ENCODE measurements around the gene ATF2. TPM values are rescaled to one million over a fixed set of nuclear protein-coding genes. Genes with fewer than 3 reads are reported as not detected.
A peak's percentile ranks its signal among the peaks of the same experiment; 100 is the strongest.

ATF2 gene
- total and polyA plus RNA-seq, 2 of the 13 experiments (the other 11 are each of a cell fraction or from before 2014, with no cell fraction given) = 91.6 to 95.1 TPM

- Histone ChIP-seq H3K9ac (ENCODE audit: insufficient read depth, low read depth, low read length) (peak overlapping the region; percentile 100), H3K27ac (ENCODE audit: extremely low read length, insufficient read depth, low read length) (peak overlapping the region; percentile 99), H3K4me2 (ENCODE audit: low read depth, low read length) (peak overlapping the region; percentile 74), H3K36me3 (replicated peaks in 1 of 2; ENCODE audit: control insufficient read depth in 1 of 2, insufficient read depth in 2 of 2, low read length in 2 of 2) (no peaks in the 10 kb centered on the region), H3K4me3 (replicated peaks in 1 of 3; ENCODE audit: insufficient read depth in 1 of 3, low read depth in 2 of 3, low read length in 3 of 3) (peak overlapping the region; percentile 84 to 100 (median 92); a peak in 5 of 6 replicates), H3K27me3 (ENCODE audit: control insufficient read depth in 1 of 2, insufficient read depth in 2 of 2, low read length in 2 of 2) (no peaks in the 10 kb centered on the region; a peak in 1 of 5 replicates), H3K9me3 (ENCODE audit: low read length) (no peaks in the 10 kb centered on the region), H3K4me1 (ENCODE audit: insufficient read depth, low read length) (peaks cover 38% of the 10 kb centered on the region), H4K20me1 (ENCODE audit: insufficient read depth, low read length) (peaks cover 20% of the 10 kb centered on the region), H2AFZ (ENCODE audit: low read length) (no peak overlapping the region), H3K79me2 (ENCODE audit: insufficient read depth, low read length) (peaks cover 71% of the 10 kb centered on the region)
- DNase-seq (ENCODE audit: low spot score) (no peak), ATAC-seq (no peak), FAIRE-seq (no peak)
- WGBS (ENCODE audit: low lambda C conversion rate) = 48% methylated on average over 9 of the region's 9 CpGs
- ChIA-PET CTCF (ENCODE audit: low intra/inter-chr PET ratio, low total read pairs) (no interaction called here), POLR2A (interaction anchor here (0.9 to 1.4 kb wide), 4 partner anchors 13 to 101 kb away, joined by 3 to 4 read pairs (median 3); no protein-coding TSS in a partner anchor)
- in situ Hi-C loops (cut with HindIII; ENCODE audit: extremely low pct_ligation_motif_present, low pct_unique_long_range_greater_than_20kb) (no loop called here), intact Hi-C loops (cut with micrococcal nuclease; ENCODE audit: unreplicated experiment) (no loop called here)
- BruUV-seq (replicated peaks) = no TSS peak
- no peak for TF ChIP-seq ADNP (CRISPR knock-in tag; IDR thresholded peaks at IDR 0.05)
- TF ChIP-seq ZEB1 (IDR thresholded peaks at IDR 0.05; ENCODE audit: insufficient replicate concordance, low read depth) = no peak
- no peak for TF ChIP-seq ZNF749 (CRISPR knock-in tag; IDR thresholded peaks at IDR 0.05; ENCODE audit: borderline replicate concordance)
- no peak for TF ChIP-seq PLRG1 (conservative IDR thresholded peaks at IDR 0.05)
- peak; percentile 42; the same call in 1 of the 2 replicates for TF ChIP-seq CEBPG (CRISPR knock-in tag; IDR thresholded peaks at IDR 0.05)
- TF ChIP-seq, protein P1, sequence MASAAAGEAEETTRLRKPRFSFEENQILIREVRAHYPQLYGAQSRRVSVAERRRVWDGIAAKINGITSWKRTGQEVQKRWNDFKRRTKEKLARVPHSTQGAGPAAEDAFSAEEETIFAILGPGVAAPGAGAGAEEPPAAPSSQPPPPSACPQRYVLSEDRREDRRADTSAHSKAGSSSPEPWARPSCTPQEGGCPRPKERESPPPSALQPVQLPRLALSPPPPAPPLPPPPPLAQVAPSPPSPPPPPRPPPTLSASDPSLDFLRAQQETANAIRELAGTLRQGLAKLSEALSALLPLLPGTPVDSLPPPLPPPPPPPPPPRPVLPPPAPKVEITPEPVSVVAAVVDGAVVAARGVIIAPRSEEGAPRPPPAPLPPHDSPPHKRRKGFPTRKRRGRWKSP (CRISPR knock-in tag; IDR thresholded peaks at IDR 0.05) = no peak
- no peak for TF ChIP-seq ZNF737 (CRISPR knock-in tag; IDR thresholded peaks at IDR 0.05; ENCODE audit: borderline replicate concordance)
- no peak for TF ChIP-seq ZNF124 (CRISPR knock-in tag; IDR thresholded peaks at IDR 0.05)
- TF ChIP-seq SAP130 (CRISPR knock-in tag; IDR thresholded peaks at IDR 0.05; ENCODE audit: low read depth) = 0 out of 2 replicates have a peak, but pooled peaks have one; percentile 14
- peak; percentile 90 for TF ChIP-seq CEBPB (IDR thresholded peaks at IDR 0.05; ENCODE audit: borderline replicate concordance, low read depth, low read length)
These were observed 1.7 kb downstream of the ATF2 start for GRCh38 chr2:175166216-175166824.

Measured in HepG2 (cell line).